ENCODE results near the gene KIF26B.
A peak's percentile ranks its signal among the peaks of the same experiment; 100 is the strongest.

KIF26B gene

DNA sequence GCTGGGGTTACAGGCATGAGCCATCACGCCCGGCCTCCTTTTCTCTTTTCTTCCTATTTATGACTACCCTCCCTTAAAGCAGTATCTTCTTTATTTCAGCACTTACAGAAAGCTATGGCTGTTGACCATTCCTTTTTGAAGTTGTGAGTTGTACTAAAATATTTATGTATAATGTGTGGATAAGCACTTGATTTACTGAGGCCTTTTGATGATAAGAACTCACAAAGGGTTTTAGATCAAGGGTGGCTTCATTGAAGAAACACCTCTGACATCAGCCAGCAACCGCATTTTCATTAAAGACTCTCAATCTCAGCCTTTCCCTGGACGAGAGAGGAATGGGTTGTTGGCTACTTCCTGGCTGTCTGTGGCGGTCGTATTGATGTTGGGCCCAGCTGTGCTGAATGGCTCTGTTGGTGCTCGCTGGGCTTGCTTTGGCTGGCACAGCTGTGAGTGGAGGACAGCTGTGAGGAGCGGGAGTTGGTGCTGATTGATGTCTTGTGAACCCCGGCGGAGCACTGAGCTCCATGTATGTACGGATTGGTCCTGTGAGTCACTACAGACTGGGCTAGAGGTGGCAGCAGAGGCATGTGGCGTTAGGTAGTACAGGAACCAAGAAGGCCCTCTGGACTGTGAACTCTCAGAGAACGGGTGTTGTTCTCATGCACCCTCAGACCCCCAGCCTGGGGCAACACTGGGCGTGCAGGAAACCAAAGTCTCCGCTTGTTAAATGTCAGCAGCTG lies 208.8 kb downstream of the KIF26B start:
- no peak for DNase-seq

DNA sequence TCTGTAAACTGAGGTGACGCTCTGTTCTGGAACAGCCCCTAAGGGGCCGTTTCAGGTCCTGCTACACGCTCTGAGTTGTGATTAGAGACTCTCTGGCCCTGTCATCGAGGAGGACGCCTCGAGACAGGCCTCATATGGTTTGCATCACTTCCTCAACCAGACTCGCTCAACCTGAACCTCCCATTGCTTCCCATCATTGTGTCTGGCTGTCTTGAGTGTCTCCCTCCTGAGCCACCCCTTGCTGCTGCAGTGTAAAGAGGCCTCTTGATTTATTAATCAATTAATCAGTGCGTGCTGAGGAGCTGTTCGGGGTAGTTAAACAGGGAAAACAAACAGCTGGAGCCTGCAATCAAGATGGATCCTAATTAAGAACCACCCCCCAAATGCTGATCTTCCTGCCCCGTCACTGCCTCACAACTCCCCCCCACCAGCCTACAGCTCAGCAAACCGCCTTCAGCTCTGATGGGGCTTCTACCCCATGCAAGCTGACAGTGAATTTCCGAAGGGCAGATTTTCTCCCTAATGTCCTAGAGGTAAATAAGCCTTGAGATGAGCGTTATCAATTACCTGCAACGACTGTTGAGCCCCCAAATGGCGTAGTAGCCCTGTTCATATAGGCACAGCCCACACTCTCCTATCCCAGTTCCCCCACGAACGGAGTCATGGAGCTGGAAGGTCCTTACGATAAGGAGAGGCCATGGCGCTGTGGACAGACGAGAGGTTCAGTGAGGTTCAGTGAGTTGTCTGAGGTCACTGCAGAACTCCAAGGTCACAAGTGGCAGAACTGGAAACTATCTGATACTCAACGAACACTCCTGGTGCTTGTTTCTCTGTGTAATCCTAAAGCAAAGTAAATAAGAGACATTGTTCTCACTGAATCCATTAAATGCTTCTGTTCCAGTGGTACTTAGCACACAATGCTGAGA lies 210.6 kb downstream of the KIF26B start:
- peak; percentile 16 for DNase-seq

DNA sequence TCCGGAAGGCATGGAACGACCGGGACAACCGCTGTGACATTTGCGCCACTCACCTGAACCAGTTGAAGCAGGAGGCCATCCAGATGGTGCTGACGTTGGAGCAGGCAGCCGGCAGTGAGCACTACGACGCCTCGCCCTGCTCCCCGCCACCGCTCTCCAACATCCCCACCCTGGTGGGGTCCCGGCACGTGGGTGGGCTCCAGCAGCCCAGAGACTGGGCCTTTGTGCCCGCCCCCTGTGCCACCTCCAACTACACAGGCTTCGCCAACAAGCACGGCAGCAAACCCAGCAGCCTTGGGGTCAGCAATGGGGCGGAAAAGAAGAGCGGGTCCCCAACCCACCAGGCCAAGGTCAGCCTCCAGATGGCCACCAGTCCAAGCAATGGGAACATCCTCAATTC lies 212.1 kb downstream of the KIF26B start:
- no peak for DNase-seq

DNA sequence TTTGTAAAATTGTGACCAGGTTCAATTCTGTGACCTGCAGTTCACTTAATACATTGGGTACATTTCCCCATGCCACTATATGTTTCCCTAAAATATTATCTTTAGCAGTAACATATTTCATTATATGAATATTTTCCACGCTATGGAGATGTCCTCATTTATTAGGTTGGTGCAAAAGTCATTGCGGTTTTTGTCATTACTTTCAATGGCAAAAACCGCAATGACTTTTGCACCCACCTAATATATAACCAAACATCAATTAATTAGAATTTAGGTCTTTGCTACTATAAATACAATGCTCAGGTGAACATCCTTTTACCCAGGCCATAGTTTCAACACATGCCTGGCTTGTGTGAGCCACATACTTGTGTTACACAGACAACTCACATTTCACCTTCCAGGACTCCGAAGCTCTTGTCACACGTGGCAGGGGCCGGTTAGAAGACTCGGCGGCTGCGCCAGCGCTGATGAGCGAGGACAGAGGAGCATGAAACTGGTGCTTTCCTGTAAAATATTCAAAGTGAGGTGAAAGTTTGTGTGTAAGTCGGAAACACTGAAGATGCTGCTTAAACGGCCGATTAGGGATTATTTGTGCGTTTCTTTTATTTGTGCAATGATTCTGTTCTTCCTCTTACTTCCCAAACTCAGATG lies 215.5 kb downstream of the KIF26B start:
- DNase-seq, result no peak

DNA sequence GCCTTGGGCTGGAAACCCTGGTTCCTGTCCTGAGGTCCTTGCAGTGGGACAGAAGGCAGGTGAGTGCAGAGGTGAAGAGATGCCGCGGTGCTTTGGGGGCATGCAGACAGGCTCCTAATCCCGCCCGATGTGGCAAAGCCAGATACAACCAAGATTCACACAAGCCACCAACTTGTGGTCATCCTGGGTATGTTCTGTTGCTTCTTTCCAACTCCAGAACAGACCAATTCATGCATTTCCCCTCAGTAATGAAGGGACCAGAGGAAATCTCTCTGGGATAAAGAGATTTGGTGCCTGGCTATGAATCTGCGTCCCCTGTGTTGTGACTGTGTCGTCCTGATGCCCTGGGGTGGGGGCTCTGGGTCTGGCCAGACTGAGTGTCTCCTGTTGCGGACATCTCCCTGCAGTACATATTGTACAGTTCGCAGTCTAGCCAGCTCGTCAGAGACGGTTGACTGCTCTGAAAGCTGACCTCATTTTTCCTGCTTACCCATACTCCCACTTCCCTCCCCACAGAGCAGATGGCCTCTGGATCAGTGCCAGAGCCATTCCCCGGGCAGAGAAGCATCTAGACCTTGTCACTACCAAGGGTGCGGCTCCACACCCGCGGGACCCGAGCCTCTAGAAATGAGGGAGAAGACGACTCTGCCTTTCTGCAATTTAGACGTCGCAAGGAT lies 216.3 kb downstream of the KIF26B start:
- no peak for DNase-seq

DNA sequence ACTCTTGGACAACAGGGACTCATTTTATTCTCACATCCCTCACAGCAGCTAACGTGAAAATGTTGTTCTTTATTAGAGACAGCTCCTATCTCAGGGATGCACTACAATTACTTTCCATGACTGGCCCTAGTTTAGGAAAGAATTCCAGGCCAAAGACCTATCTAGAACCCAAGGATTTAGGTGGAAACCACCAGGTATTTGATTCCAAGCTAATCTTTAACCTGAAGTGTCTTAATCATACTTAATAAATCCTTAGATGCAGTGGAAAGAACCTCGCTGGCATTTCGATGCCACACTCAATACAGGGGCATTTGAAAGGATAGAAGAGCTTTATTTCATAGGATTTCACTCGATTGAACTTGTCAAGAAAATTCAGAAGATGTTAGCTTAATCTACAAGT lies 218.3 kb downstream of the KIF26B start:
- no peak for DNase-seq

DNA sequence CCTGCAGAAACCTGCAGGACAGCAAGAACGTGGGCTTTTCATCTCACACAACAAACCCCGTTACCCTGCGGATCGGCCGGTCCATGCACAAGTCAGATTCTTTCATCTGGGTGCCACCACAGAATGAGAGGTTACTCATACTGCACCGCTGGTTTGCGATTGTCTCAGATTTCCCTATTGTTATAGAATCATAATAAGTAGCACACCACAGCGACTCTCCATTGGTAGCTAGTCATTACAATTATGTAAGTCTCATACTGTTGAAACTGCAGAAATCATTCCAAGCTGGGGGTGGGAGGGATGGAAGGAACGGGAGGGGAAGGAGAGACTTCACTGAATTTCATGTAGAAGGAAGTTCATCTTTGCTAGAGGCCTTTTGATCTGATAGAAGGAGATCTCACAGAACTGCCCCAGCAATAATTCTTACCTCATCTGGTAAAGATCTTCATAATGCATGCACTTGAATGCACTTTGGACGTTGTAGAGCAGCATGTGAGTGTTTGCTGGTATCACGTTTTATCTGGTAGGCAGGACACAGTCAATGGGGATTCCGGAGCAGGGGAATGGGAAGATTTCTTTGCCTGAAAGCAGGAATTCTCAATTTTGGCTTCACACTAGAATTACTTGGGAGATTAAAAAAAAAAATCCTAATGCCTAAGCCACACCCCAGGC lies 221.1 kb downstream of the KIF26B start:
- DNase-seq, result no peak

DNA sequence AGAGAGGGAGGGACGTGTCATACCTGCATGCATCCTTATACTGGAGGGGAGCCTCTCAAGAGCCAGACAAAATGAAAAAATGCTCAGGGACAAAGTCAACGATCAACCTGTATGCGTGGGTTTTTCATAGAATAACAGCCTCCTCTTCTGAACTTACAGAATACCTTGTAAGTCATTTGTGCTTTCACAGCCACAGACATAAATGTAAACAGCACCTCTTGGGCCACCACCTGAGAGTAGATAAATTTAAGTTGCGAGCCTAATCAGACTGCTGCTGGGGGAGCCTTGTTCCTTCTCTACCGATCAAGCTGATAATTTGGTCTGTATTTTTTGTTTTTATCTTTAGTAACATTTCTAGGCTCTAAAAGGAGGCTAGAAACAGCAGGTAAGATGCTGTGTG lies 223.1 kb downstream of the KIF26B start:
- no peak for DNase-seq

DNA sequence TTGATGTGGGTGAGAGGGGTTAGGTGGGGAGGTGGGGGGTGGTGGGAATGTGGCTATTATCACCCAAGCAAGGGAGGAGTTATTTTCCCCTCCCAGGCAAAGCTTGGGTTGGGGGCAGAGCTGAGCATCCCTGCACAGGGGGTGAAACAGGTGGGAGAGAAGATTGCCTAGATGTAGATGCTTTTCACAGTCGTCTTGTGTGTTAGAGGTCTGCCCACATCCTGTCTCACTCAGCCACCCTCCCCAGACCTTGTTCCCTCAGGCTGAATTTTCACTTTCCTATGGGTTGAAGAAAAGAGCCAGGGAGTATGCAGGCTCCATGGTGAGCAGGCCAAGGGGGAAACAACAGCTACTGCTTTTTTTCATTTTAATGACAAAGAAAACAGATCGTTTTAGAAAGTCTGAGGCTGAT lies 223.5 kb downstream of the KIF26B start:
- no peak for DNase-seq

DNA sequence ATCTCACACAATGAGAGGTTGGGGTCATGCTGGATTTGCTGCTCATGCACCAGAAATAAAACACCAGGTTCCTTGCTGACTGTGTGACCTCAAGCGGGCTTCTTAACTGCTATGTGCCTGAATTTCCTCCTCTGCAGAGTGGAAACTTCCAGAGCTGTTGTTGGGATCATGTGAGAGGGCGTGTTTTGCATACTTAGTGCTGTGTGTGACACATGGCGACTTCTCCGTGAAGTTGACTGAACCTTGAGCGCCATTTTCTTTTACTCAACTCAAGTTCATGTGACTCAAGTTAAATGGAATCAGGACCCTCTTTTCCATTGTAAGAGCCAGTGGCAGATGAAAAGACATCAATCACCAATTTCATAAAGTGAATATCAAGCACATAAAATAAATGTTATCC lies 224.0 kb downstream of the KIF26B start:
- DNase-seq, result no peak

DNA sequence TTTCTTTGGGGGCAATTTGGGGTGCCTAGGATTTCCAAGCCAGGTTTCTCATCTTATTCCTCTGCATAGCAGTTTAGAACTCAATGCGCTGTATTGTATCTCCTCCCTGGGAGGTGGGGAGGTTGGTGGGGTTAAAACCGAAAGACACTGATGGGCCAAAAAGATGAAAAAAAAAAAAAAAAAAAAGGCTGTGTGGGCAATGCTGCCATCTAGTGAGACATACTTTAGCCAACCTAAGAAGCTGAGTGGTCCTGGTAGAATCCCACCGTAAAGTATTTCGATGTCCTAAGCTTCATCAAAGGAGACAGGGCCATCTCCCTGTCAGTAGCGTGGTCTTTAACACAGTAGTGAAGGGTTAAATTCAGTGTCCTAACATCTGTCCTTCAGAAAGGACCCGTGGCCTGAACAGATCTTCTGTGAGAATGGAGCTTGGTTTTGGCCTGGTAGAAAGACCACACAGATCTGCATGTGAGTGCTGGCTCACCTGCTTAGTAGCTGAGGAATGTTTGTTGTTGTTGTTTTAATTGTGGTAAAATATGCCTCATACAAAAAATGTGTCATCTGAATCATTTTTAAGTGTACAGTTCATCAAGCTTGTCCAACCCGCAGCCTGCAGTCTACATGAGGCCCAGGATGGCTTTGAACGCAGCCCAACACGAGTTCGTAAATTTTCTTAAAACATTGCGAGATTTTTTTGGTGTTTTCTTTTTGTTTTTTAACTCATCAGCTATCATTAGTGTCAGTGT lies 226.2 kb downstream of the KIF26B start:
- no peak for DNase-seq

DNA sequence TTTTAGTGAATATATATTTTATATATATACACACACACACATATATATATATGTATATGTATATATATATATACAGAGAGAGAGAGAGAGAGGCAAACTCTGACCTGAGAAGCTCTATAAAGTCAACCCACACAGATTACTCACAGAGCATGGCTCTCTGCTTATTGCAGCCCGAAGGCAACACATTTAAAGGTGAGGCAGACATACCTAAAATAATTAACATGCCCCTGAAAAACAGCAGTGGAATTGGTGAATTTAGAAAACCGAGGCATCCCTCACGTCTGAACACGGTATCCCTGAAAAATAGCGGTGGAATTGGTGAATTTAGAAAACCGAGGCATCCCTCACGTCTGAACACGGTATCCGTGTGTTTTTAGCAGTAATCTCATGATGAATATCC lies 228.2 kb downstream of the KIF26B start:
- DNase-seq, result no peak

DNA sequence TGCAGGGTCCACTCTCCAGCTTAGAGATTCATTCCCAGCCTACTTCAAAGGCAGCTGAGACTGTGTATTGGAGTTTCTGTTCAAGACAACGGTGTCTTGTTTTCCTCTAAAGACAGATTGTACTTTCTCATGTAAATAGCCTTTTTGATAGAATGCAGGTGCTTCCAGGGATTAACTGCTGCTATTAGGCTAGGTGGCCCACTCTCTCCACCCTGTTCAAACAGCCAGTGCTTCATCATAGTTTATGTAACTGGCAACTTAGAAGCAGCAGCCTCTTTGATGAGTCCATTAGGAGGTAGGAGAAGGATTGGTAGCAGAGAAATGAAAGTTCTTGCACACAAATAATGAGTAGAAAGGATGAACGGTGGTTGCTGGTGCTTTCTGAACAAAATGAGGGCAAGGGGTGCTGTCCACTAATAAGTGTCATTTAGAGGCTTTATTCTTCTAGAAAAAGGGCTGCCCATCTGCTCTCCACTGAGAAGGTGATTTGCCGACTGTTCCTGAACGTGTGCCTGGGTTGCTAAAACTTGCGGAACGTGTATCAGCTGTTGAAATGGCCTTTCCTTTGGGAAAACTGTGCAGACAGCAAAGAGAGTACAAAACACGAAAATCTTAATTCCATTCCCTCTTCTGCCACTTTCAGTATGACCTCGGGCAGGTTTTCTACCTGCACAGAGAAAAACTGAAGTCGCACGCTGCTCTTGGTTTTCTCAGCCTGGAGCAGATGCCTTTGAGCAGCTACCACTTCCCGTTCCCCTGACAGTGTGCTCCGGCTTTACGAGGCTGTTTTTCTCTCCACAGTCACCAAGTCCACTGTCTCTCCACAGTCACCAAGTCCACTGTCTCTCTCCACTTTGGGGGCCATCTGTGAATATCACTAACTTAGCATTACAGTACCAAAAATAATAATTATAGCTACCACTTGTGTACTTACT lies 228.9 kb downstream of the KIF26B start:
- no peak for DNase-seq

DNA sequence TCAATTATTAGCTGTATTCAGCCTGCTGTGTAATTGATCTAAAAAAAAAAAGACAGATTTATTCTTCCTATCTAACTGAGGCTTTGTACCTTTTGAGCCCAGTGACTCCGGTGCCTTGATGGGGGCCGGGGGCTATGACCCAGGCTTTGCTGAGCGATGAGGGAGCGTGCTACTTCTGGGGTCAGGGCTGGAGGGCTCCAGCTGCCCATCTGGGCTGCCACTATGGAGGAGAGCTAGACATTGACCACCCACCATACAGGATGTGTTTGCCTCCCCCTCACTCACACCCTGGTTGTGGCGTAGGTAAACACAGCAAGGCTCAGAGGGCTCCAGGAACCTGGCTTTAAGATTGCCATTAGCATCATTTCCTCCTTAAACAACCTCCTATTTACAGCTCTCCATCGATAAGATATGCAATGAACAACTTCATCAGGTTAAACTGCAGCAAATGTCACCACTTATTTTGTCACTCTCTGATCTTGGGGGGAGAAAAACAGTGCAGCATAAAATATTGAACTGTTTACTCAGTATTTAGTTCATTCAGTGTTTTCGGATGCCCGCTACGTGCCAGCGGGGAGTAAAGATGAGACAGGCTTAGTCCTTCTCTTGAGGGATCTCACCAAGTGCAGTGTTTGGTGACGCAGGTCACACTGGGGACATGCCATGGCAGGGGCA lies 231.6 kb downstream of the KIF26B start:
- no peak for DNase-seq

DNA sequence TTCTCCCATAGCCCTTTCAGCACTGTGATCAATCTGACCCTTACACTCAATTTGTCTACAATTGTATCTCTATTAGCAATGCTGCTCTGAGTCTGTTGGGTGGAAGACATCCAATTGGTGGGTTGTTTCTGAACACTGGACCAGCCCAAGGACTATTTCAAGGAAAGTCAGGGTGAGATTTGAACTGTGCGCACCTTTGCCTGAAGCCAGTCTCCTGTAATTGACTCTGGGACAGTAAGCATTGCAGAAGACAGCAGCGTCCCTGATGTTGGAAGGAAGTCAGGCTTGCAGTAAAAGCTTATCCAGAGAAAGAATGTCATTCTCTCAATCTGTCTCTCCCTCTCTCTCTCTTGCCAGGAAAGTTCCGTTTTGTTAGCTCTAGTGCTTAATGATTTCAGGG lies 233.9 kb downstream of the KIF26B start:
- DNase-seq, result no peak

DNA sequence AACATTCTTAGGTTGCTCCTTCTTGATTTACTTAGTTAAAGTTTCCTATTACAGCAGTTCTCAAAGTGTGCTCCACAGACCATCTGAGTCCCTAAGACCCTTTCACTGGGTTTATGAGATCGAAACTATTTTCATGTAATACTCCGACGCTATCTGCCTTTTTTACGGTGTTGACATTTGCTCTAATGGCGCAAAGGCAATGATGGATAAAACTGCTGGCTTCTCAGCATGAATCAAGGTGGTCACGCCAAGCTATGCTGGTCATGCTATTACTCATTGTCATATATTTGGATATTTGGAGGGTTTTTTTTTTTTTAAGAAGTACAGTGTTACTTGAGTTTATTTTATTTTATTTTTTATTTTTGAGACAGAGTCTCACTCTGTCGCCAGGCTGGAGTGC lies 235.1 kb downstream of the KIF26B start:
- no peak for DNase-seq

DNA sequence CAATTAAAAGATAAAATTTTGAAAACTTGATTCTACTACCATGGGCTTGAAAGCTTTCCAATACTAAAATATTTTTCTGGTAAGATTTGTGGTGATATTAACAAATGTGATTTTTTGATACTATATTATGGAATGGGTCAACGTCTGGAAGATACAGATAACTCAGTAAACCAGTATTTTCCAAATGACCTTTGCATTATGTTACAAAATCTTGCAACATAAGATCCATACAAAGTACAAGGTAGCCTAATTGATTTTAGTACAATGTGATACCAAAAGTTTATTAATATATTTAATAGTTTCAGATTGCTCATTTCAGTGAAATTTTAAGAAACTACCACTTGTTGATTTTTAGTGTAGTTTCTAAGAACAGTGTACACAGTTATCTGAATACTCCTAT lies 236.2 kb downstream of the KIF26B start:
- DNase-seq, result no peak

DNA sequence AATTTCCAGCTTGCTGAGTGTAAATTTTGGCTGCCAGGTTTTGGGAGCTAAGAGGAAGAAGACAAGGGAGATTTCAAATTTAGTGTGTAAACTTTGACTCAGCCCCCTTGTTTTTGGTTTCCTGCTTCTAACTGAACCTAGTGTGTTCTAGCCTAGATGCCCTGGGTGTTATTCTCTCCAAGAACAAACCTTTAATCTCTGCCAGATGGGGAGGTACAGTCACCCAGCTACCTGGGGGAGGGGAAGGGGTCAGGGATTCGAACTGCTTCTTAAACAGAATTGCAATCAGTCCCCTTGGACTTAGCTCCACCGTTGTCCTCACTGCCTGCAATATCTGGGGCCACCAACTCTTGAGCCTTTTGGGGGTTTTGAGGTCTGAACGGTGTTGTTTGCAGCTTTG lies 238.9 kb downstream of the KIF26B start:
- DNase-seq, result no peak

DNA sequence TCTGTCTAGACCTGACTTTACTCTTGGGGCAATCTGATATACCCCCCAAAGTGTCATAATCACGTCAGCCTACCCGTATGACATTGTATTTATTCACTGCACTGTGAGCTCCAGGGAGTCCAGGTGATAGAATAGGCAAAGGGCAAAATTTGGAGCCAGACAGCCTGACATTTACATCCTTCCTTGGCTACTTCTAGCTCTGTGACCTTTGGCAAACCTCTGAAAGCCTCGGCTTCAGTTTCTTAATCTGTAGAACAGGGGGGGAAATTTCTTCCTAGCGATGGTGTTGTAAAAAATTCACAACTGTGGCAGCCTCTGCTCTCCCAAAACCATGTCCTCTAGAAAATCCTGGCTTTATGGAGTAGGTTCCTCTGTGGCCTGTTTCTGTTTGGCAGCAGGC lies 240.9 kb downstream of the KIF26B start:
- no peak for DNase-seq

DNA sequence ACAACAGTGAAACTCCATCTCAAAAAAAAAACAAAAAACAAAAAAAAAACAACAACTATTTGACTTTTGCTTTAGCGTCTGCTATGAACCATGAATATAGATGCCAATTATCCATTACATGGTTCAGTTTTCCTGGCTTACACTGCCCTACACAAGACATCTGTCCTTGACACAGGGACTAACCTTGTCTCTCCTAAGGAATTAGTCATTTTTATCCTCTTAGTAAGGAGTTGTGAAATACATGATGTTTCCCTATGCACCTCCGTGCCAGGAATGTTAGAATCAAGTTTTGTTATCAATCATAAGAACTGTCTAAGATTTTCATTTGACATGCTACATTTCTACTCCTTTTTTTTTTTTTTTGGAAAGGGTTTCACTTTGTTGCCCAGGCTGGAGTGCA lies 241.8 kb downstream of the KIF26B start:
- DNase-seq, result no peak

Data from NCI-H345 (cell line).